Stimulated activated CD4-positive, alpha-beta T cell treated with anti-CD3 and anti-CD28 coated beads, Interleukin-1b, Interleukin-23, amount 100 ng/mL, for 1 hour (primary cell): Measurements from ENCODE around the gene TPRN.

Source experiments
- DNase-seq, 2 donors: peaks; one replicate each; pipeline ENCODE4 v3.0.0-alpha.2; 2020; ENCODE audit warnings: low read depth in 2 of 2

Gene TPRN

GRCh38 chr9:137143459-137143858 lies 57.1 kb downstream of the TPRN start:
- DNase-seq: no peak

GRCh38 chr9:137141976-137142936 lies 58.3 kb downstream of the TPRN start:
- no peak for DNase-seq
